Tibial nerve (tissue), 4 donors: ENCODE results near the gene CELSR3. TPM values are rescaled to one million over a fixed set of nuclear protein-coding genes. Genes with fewer than 3 reads are reported as not detected.
A peak's percentile ranks its signal among the peaks of the same experiment; 100 is the strongest.

ENCODE experiments used
- DNase-seq, 2 donors: peaks; one replicate each; pipeline ENCODE4 v3.0.0-alpha.2; 2019; ENCODE audit warnings: low spot score in 2 of 2
- H3K27ac ChIP-seq, 4 donors: fragments of 200-600 bp; sonication (generic) in 3 of 4; one replicate each; pipeline ENCODE4 v1.5.1; 2017 to 2019; ENCODE audit warnings: mild to moderate bottlenecking in 1 of 4
- H3K27me3 ChIP-seq, 2 donors: fragments of 200-600 bp; sonication (generic) in 1 of 2; one replicate each; pipeline versions ENCODE4 v1.5.1 to v1.6.0; 2017 to 2019
- H3K36me3 ChIP-seq, 3 donors: fragments of 200-600 bp; sonication (generic); one replicate each; pipeline ENCODE4 v1.5.1; 2018 to 2019
- H3K4me1 ChIP-seq, 4 donors: fragments of 200-600 bp; sonication (generic) in 3 of 4; one replicate each; pipeline ENCODE4 v1.5.1; 2017 to 2019
- H3K4me3 ChIP-seq, 4 donors: fragments of 200-600 bp; sonication (generic) in 3 of 4; one replicate each; pipeline ENCODE4 v1.5.1; 2017 to 2019; ENCODE audit warnings: mild to moderate bottlenecking in 1 of 4, moderate library complexity in 1 of 4
- H3K9me3 ChIP-seq, 4 donors: fragments of 200-600 bp; sonication (generic) in 3 of 4; one replicate each; pipeline ENCODE4 v1.5.1; 2017 to 2019
- EP300 ChIP-seq, 2 donors: sonication (generic); formaldehyde crosslinking; IDR thresholded peaks; one replicate each; pipeline ENCODE4 v1.6.1; 2017; ENCODE audit warnings: antibody characterized with exemption in 2 of 2, mild to moderate bottlenecking in 1 of 2
- POLR2A ChIP-seq, 2 donors: fragments of 450-650 bp; IDR thresholded peaks; one replicate each; pipeline ENCODE4 v1.6.1; 2017; ENCODE audit warnings: antibody characterized with exemption in 2 of 2, mild to moderate bottlenecking in 2 of 2, moderate library complexity in 2 of 2
- WGBS, 2 donors: methylation state at CpG; one replicate each; pipeline ENCODE4 v1.1.5; 2018; 5-methylcytosine and 5-hydroxymethylcytosine counted together
- total RNA-seq, 4 donors: library from RNA; depleted of rRNA; stranded (reverse); fragments of >200 nt; gene quantifications; one replicate each; pipeline ENCODE4 v1.1.0, GENCODE V29; 2016
- TF ChIP-seq, protein P1 (sequence below), 5 experiments: fragments of 200-600 bp in 3 of 5; fragments of 450-650 bp in 2 of 5; sonication (generic) in 3 of 5; IDR thresholded peaks; one replicate each; pipeline ENCODE4 v1.5.1; 2016 to 2019; ENCODE audit warnings: antibody characterized with exemption in 5 of 5, mild to moderate bottlenecking in 3 of 5, moderate library complexity in 2 of 5

Gene CELSR3
- total RNA-seq, 4 donors from 2014 or later: 0.87 to 13.5 (median 1.5) TPM

DNA sequence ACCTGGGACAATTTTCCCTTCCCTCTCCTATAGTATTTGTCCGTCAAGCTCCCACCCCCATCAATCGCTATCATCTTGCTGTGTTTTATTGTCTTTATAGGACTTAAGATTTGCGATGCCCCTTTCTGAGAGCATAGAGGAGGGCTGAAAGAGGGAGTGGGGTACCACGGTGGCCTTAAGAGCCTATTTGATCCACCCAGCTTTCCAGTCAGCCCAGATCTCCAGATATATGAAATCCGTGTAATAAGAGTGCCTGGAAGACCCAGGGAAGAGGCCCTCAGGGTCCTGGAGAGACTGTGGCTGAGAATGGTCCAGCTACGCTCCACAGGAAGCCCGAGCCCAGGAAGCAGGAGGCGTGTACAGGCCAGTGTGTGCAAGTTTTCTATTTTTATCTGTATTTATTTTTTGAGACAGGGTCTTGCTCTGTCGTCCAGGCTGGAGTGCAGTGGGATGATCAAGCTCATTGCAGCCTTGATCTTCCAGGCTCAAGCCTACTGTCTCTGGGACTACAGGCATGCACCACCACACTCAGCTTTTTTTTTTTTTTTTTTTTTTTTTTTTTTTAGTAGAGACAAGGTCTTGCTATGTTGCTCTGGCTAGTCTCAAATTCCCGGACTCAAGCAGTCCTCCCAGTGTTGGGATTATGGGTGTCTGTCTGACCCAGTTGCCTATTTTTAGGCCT lies 24.0 kb upstream of the CELSR3 start:
- TF ChIP-seq EP300 (IDR thresholded peaks at IDR 0.05) (no peak), POLR2A (IDR thresholded peaks at IDR 0.05) (no peak)
- TF ChIP-seq, protein P1, sequence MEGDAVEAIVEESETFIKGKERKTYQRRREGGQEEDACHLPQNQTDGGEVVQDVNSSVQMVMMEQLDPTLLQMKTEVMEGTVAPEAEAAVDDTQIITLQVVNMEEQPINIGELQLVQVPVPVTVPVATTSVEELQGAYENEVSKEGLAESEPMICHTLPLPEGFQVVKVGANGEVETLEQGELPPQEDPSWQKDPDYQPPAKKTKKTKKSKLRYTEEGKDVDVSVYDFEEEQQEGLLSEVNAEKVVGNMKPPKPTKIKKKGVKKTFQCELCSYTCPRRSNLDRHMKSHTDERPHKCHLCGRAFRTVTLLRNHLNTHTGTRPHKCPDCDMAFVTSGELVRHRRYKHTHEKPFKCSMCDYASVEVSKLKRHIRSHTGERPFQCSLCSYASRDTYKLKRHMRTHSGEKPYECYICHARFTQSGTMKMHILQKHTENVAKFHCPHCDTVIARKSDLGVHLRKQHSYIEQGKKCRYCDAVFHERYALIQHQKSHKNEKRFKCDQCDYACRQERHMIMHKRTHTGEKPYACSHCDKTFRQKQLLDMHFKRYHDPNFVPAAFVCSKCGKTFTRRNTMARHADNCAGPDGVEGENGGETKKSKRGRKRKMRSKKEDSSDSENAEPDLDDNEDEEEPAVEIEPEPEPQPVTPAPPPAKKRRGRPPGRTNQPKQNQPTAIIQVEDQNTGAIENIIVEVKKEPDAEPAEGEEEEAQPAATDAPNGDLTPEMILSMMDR (IDR thresholded peaks at IDR 0.05): no peak
- Histone ChIP-seq H3K4me3 (peak overlapping the region in 3 of 4 donors; percentile 84 to 96 (median 92)), H3K4me1 (peaks cover 0 to 70% (median 20%) of the 10 kb centered on the region in 4 donors), H3K27ac (peak overlapping the region in 3 of 4 donors; percentile 86 to 93 (median 92)), H3K36me3 (peaks cover 4 to 58% (median 32%) of the 10 kb centered on the region in 3 donors), H3K27me3 (no peaks in the 10 kb centered on the region), H3K9me3 (no peaks in the 10 kb centered on the region)
- no peak for DNase-seq
- WGBS, 2 donors: 50 to 60% methylated on average over 9 to 10 of the region's 10 CpGs

- peak; percentile 85 to 86 for DNase-seq
- TF ChIP-seq POLR2A (IDR thresholded peaks at IDR 0.05) (peak; percentile 86 to 95), EP300 (IDR thresholded peaks at IDR 0.05) (peak; percentile 20 to 91)
- TF ChIP-seq, protein P1 (IDR thresholded peaks at IDR 0.05): peak; percentile 85 to 98 (median 96)
- Histone ChIP-seq H3K36me3 (peaks cover 6 to 58% (median 36%) of the 10 kb centered on the region in 3 donors), H3K4me1 (peaks cover 0 to 63% (median 18%) of the 10 kb centered on the region in 4 donors), H3K4me3 (peak within 1 kb of the TSS; percentile 84 to 96 (median 94)), H3K27ac (peak within 1 kb of the TSS; percentile 86 to 95 (median 92)), H3K27me3 (no peaks in the 10 kb centered on the region), H3K9me3 (no peaks in the 10 kb centered on the region)
- 1% methylated on average over 46 to 72 of the region's 97 CpGs for WGBS, 2 donors
Measured at GRCh38 chr3:48685603-48686511, 23.2 kb upstream of the CELSR3 start, which contains the start of gene NCKIPSD. Gene NCKIPSD, minus strand, starts transcription at chr3:48685915. Its CDS starts 108 bp downstream, at chr3:48685807.

GRCh38 chr3:48685293-48685602 lies 22.6 kb upstream of the CELSR3 start:
- DNase-seq: no peak
- peaks cover 6 to 58% (median 39%) of the 10 kb centered on the region in 3 donors for H3K36me3 ChIP-seq
- no peaks in the 10 kb centered on the region for H3K27me3 ChIP-seq
- peak overlapping the region; percentile 84 to 96 (median 94) for H3K4me3 ChIP-seq
- peak overlapping the region; percentile 86 to 95 (median 92) for H3K27ac ChIP-seq
- H3K4me1 ChIP-seq: peaks cover 0 to 59% (median 18%) of the 10 kb centered on the region in 4 donors
- 6 to 14% methylated on average over 8 to 11 of the region's 13 CpGs for WGBS, 2 donors
- TF ChIP-seq POLR2A (IDR thresholded peaks at IDR 0.05): no peak
- no peak for TF ChIP-seq EP300 (IDR thresholded peaks at IDR 0.05)
- TF ChIP-seq, protein P1 (IDR thresholded peaks at IDR 0.05): no peak
- no peaks in the 10 kb centered on the region for H3K9me3 ChIP-seq

DNA sequence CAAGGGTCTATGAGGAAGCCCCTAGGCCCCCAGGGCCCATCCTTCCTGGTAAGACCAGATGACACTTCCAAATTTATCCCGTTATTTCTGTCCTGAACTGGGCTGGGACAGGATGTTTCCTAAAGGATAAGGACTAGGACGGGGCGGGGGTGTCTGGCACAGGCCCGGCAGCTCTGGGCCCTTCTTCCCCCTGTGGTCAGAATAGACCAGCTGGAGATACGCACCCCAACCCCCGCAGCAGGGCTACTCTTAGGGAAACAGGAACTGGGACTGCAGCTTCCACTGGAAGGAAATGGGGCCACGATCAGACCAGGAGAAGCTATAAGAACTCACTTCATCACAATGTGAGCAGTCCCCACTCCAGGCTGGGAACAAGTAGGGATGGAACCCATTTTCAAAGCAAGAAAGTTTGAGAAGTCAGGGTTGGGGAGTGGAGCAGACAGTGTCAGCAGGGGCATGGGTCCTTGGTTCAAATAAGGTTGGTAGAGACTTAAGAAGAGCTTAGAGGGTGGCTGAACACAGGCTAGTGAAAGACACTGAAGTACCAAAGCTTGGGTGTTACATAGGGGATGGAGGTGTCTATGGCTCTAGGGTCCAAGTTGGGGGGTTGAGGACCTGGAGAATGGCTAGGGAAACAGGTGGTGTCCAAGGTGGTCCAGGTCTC lies 21.9 kb upstream of the CELSR3 start:
- TF ChIP-seq, protein P1 (IDR thresholded peaks at IDR 0.05): no peak
- TF ChIP-seq POLR2A (IDR thresholded peaks at IDR 0.05) (no peak), EP300 (IDR thresholded peaks at IDR 0.05) (no peak)
- no peak for DNase-seq
- peaks cover 6 to 58% (median 37%) of the 10 kb centered on the region in 3 donors for H3K36me3 ChIP-seq
- no peaks in the 10 kb centered on the region for H3K27me3 ChIP-seq
- peaks cover 0 to 54% (median 18%) of the 10 kb centered on the region in 4 donors for H3K4me1 ChIP-seq
- H3K9me3 ChIP-seq: no peaks in the 10 kb centered on the region
- H3K27ac ChIP-seq: peak overlapping the region; percentile 86 to 95 (median 92)
- 18 to 33% methylated on average over 7 of the region's 7 CpGs for WGBS, 2 donors
- H3K4me3 ChIP-seq: peak overlapping the region; percentile 84 to 96 (median 94)
